ENCODE results near the gene NDUFC2. TPM values are rescaled to one million over a fixed set of nuclear protein-coding genes. Genes with fewer than 3 reads are reported as not detected.

The NDUFC2 gene
- total RNA-seq, 1 donor from 2014 or later: 233 TPM

- DNase-seq (ENCODE audit: extremely low spot score, unreplicated experiment): no peak
- Mint-ChIP-seq H3K27me3 (no peaks in the 10 kb centered on the region), H3K4me1 (ENCODE audit: unreplicated experiment) (no peaks in the 10 kb centered on the region), H3K9me3 (no peaks in the 10 kb centered on the region), H3K36me3 (no peaks in the 10 kb centered on the region), H3K27ac (no peak overlapping the region), H3K4me3 (no peak overlapping the region)
- TF ChIP-seq CTCF (conservative IDR thresholded peaks at IDR 0.05): no peak
These were observed 23.6 kb downstream of the NDUFC2 start for GRCh38 chr11:78056093-78056492.

- no peak for DNase-seq (ENCODE audit: extremely low spot score, unreplicated experiment)
- Mint-ChIP-seq H3K36me3 (no peaks in the 10 kb centered on the region), H3K9me3 (no peaks in the 10 kb centered on the region), H3K27ac (no peak overlapping the region), H3K27me3 (no peaks in the 10 kb centered on the region), H3K4me1 (ENCODE audit: unreplicated experiment) (no peaks in the 10 kb centered on the region), H3K4me3 (no peak overlapping the region)
- no peak for TF ChIP-seq CTCF (conservative IDR thresholded peaks at IDR 0.05)
These were observed 24.7 kb downstream of the NDUFC2 start for GRCh38 chr11:78054971-78055370.

GRCh38 chr11:78050964-78051831 is 28.5 kb downstream of the NDUFC2 start:
- no peaks in the 10 kb centered on the region for H3K9me3 Mint-ChIP-seq
- H3K27me3 Mint-ChIP-seq: no peaks in the 10 kb centered on the region
- H3K4me1 Mint-ChIP-seq (ENCODE audit: unreplicated experiment): peaks cover 11% of the 10 kb centered on the region
- no peaks in the 10 kb centered on the region for H3K36me3 Mint-ChIP-seq
- no peak for DNase-seq (ENCODE audit: extremely low spot score, unreplicated experiment)
- peak overlapping the region; percentile 46 for H3K27ac Mint-ChIP-seq
- no peak for TF ChIP-seq CTCF (conservative IDR thresholded peaks at IDR 0.05)
- no peak overlapping the region for H3K4me3 Mint-ChIP-seq

GRCh38 chr11:78049348-78049747 is 30.3 kb downstream of the NDUFC2 start:
- Mint-ChIP-seq H3K9me3 (no peaks in the 10 kb centered on the region), H3K27me3 (no peaks in the 10 kb centered on the region), H3K27ac (no peak overlapping the region), H3K36me3 (no peaks in the 10 kb centered on the region), H3K4me1 (ENCODE audit: unreplicated experiment) (peaks cover 20% of the 10 kb centered on the region), H3K4me3 (no peak overlapping the region)
- no peak for TF ChIP-seq CTCF (conservative IDR thresholded peaks at IDR 0.05)
- no peak for DNase-seq (ENCODE audit: extremely low spot score, unreplicated experiment)

GRCh38 chr11:78048561-78048960 is 31.1 kb downstream of the NDUFC2 start:
- DNase-seq (ENCODE audit: extremely low spot score, unreplicated experiment): no peak
- Mint-ChIP-seq H3K27ac (no peak overlapping the region), H3K36me3 (no peaks in the 10 kb centered on the region), H3K27me3 (no peaks in the 10 kb centered on the region), H3K9me3 (no peaks in the 10 kb centered on the region), H3K4me3 (no peak overlapping the region), H3K4me1 (ENCODE audit: unreplicated experiment) (peaks cover 20% of the 10 kb centered on the region)
- TF ChIP-seq CTCF (conservative IDR thresholded peaks at IDR 0.05): no peak
